ENCODE data around the gene R3HDM1. TPM values are rescaled to one million over a fixed set of nuclear protein-coding genes. Genes with fewer than 3 reads are reported as not detected.
A peak's percentile ranks its signal among the peaks of the same experiment; 100 is the strongest.
"Not testable (repeated sequence)": the region's sequence is repeated elsewhere in the genome, so short reads cannot be mapped to it uniquely, and the experiment has no call there.

The R3HDM1 gene
- total RNA-seq, 1 donor = 12.3 TPM

- Histone ChIP-seq H3K9me3 (ENCODE audit: low read depth, low read length) (no peaks in the 10 kb centered on the region), H4K20me1 (ENCODE audit: insufficient read depth, low read length) (peaks cover 2% of the 10 kb centered on the region), H3K4me3 (ENCODE audit: insufficient read depth, low read length) (no peak overlapping the region), H3K4me1 (ENCODE audit: insufficient read depth, low read length) (peaks cover 10% of the 10 kb centered on the region), H3K27me3 (ENCODE audit: insufficient read depth, low read length) (no peaks in the 10 kb centered on the region), H2AFZ (ENCODE audit: low read length) (no peak overlapping the region), H3K79me2 (ENCODE audit: insufficient read depth, low read length) (no peaks in the 10 kb centered on the region), H3K4me2 (ENCODE audit: insufficient read depth, low read length) (no peak overlapping the region), H3K27ac (ENCODE audit: low read depth, low read length) (no peak overlapping the region), H3K36me3 (ENCODE audit: insufficient read depth, low read length) (no peaks in the 10 kb centered on the region)
- TF ChIP-seq CTCF (IDR thresholded peaks at IDR 0.05; ENCODE audit: extremely low read depth, low read depth, low read length) = no peak
- no peak for DNase-seq (ENCODE audit: insufficient read length, low spot score, missing footprints)
Measured at GRCh38 chr2:135703300-135703699, 172.0 kb downstream of the R3HDM1 start.

GRCh38 chr2:135704075-135704474 lies 172.8 kb downstream of the R3HDM1 start:
- DNase-seq (ENCODE audit: insufficient read length, low spot score, missing footprints); H3K79me2 ChIP-seq (ENCODE audit: insufficient read depth, low read length); H3K27ac ChIP-seq (ENCODE audit: low read depth, low read length); H4K20me1 ChIP-seq (ENCODE audit: insufficient read depth, low read length); H3K4me2 ChIP-seq (ENCODE audit: insufficient read depth, low read length); H3K9me3 ChIP-seq (ENCODE audit: low read depth, low read length); H3K27me3 ChIP-seq (ENCODE audit: insufficient read depth, low read length); H3K36me3 ChIP-seq (ENCODE audit: insufficient read depth, low read length); H2AFZ ChIP-seq (ENCODE audit: low read length); H3K4me3 ChIP-seq (ENCODE audit: insufficient read depth, low read length): not testable (repeated sequence)
- peaks cover 10% of the 10 kb centered on the region for H3K4me1 ChIP-seq (ENCODE audit: insufficient read depth, low read length)

- DNase-seq (ENCODE audit: insufficient read length, low spot score, missing footprints) = no peak
- Histone ChIP-seq H3K27me3 (ENCODE audit: insufficient read depth, low read length) (no peaks in the 10 kb centered on the region), H3K36me3 (ENCODE audit: insufficient read depth, low read length) (no peaks in the 10 kb centered on the region), H4K20me1 (ENCODE audit: insufficient read depth, low read length) (peaks cover 2% of the 10 kb centered on the region), H3K9me3 (ENCODE audit: low read depth, low read length) (no peaks in the 10 kb centered on the region), H3K4me2 (ENCODE audit: insufficient read depth, low read length) (no peak overlapping the region), H3K27ac (ENCODE audit: low read depth, low read length) (no peak overlapping the region), H2AFZ (ENCODE audit: low read length) (no peak overlapping the region), H3K4me1 (ENCODE audit: insufficient read depth, low read length) (no peaks in the 10 kb centered on the region), H3K79me2 (ENCODE audit: insufficient read depth, low read length) (no peaks in the 10 kb centered on the region), H3K4me3 (ENCODE audit: insufficient read depth, low read length) (no peak overlapping the region)
- no peak for TF ChIP-seq CTCF (IDR thresholded peaks at IDR 0.05; ENCODE audit: extremely low read depth, low read depth, low read length)
Measured at GRCh38 chr2:135708159-135708558, 176.9 kb downstream of the R3HDM1 start.

- Histone ChIP-seq H4K20me1 (ENCODE audit: insufficient read depth, low read length) (peaks cover 2% of the 10 kb centered on the region), H3K4me1 (ENCODE audit: insufficient read depth, low read length) (no peaks in the 10 kb centered on the region), H3K4me3 (ENCODE audit: insufficient read depth, low read length) (no peak overlapping the region), H3K27ac (ENCODE audit: low read depth, low read length) (no peak overlapping the region), H3K4me2 (ENCODE audit: insufficient read depth, low read length) (no peak overlapping the region), H3K79me2 (ENCODE audit: insufficient read depth, low read length) (no peaks in the 10 kb centered on the region), H3K27me3 (ENCODE audit: insufficient read depth, low read length) (no peaks in the 10 kb centered on the region), H3K36me3 (ENCODE audit: insufficient read depth, low read length) (no peaks in the 10 kb centered on the region), H3K9me3 (ENCODE audit: low read depth, low read length) (no peaks in the 10 kb centered on the region), H2AFZ (ENCODE audit: low read length) (no peak overlapping the region)
- DNase-seq (ENCODE audit: insufficient read length, low spot score, missing footprints) = peak; percentile 77
- TF ChIP-seq CTCF (IDR thresholded peaks at IDR 0.05; ENCODE audit: extremely low read depth, low read depth, low read length) = peak; percentile 93
Measured at GRCh38 chr2:135709992-135710391, 178.7 kb downstream of the R3HDM1 start.

GRCh38 chr2:135715086-135715485 lies 183.8 kb downstream of the R3HDM1 start:
- not testable (repeated sequence) for H3K4me2 ChIP-seq (ENCODE audit: insufficient read depth, low read length); H3K27me3 ChIP-seq (ENCODE audit: insufficient read depth, low read length); H3K9me3 ChIP-seq (ENCODE audit: low read depth, low read length); H3K4me1 ChIP-seq (ENCODE audit: insufficient read depth, low read length); H3K4me3 ChIP-seq (ENCODE audit: insufficient read depth, low read length); DNase-seq (ENCODE audit: insufficient read length, low spot score, missing footprints); H3K36me3 ChIP-seq (ENCODE audit: insufficient read depth, low read length); H3K79me2 ChIP-seq (ENCODE audit: insufficient read depth, low read length); H2AFZ ChIP-seq (ENCODE audit: low read length); H4K20me1 ChIP-seq (ENCODE audit: insufficient read depth, low read length); H3K27ac ChIP-seq (ENCODE audit: low read depth, low read length)

Data from osteoblast (primary cell).